WTC11 (cell line): Measurements from ENCODE around the gene CEP78. TPM values are rescaled to one million over a fixed set of nuclear protein-coding genes. Genes with fewer than 3 reads are reported as not detected.

Source experiments
- ATAC-seq: fragments of 200-7000 bp; cut with Tn5 transposase; 2 replicates; pipeline ENCODE4 v1.10.0; 2021; ENCODE audit warnings: mild to moderate bottlenecking, moderate library complexity
- Bru-seq: library from RNA; stranded (reverse); fragments of 400-500 nt; gene quantifications from one replicate; lab custom pipeline; 2021; lab: Mats Ljungman, UMichigan
- CTCF ChIA-PET: fragments of 300-600 bp; sonication (Branson Sonifier 250); formaldehyde crosslinking; loops from one replicate; lab custom pipeline; 2021; ENCODE audit warnings: antibody characterized with exemption; lab: Charles Lee
- POLR2A ChIA-PET: fragments of 350-600 bp; sonication (Branson Sonifier 250); formaldehyde crosslinking; loops from one replicate; lab custom pipeline; 2021; ENCODE audit warnings: antibody characterized with exemption; lab: Charles Lee
- DNase-seq: peaks from one replicate; pipeline ENCODE4 v3.0.0; 2021; ENCODE audit warnings: low spot score
- H3K27ac Mint-ChIP-seq: 2 replicates; pipeline ENCODE4 v1.8.0; 2021; ENCODE audit warnings: mixed read lengths
- H3K27me3 Mint-ChIP-seq: 2 replicates; pipeline ENCODE4 v1.8.0; 2021; ENCODE audit warnings: low read depth, mild to moderate bottlenecking, moderate library complexity, mixed read lengths
- H3K36me3 Mint-ChIP-seq: 2 replicates; pipeline ENCODE4 v1.8.0; 2021; ENCODE audit warnings: mixed read lengths
- H3K4me1 Mint-ChIP-seq: 2 replicates; pipeline ENCODE4 v1.8.0; 2022; ENCODE audit warnings: mixed read lengths
- H3K4me3 Mint-ChIP-seq: 2 replicates; pipeline ENCODE4 v1.8.0; 2021; ENCODE audit warnings: mild to moderate bottlenecking, moderate library complexity, mixed read lengths
- H3K9me3 Mint-ChIP-seq: 2 replicates; pipeline ENCODE4 v1.8.0; 2021; ENCODE audit warnings: mixed read lengths
- CREM ChIP-seq: sonication (generic); formaldehyde crosslinking; IDR thresholded peaks from 2 replicates; pipeline ENCODE4 v1.8.1; 2022; ENCODE audit warnings: mild to moderate bottlenecking, missing genetic modification reagents, moderate library complexity
- FOXP1 ChIP-seq: sonication (generic); formaldehyde crosslinking; IDR thresholded peaks from 2 replicates; pipeline ENCODE4 v1.8.0; 2022; ENCODE audit warnings: missing genetic modification reagents, mild to moderate bottlenecking, moderate library complexity, borderline replicate concordance
- IRF2 ChIP-seq: sonication (generic); formaldehyde crosslinking; IDR thresholded peaks from 2 replicates; pipeline ENCODE4 v1.8.0; 2022; ENCODE audit warnings: low read depth, missing genetic modification reagents, borderline replicate concordance
- NFE2L1 ChIP-seq: sonication (generic); formaldehyde crosslinking; IDR thresholded peaks from 2 replicates; pipeline ENCODE4 v1.8.1; 2023; ENCODE audit warnings: missing genetic modification reagents
- SMAD3 ChIP-seq: sonication (generic); formaldehyde crosslinking; IDR thresholded peaks from 2 replicates; pipeline ENCODE4 v1.8.0; 2022; ENCODE audit warnings: missing genetic modification reagents, mild to moderate bottlenecking, borderline replicate concordance
- SOX15 ChIP-seq: fragments of 250-450 bp; sonication (Bioruptor Pico); IDR thresholded peaks from 2 replicates; pipeline ENCODE4 v1.9.0; 2021; ENCODE audit warnings: mild to moderate bottlenecking
- ZNF396 ChIP-seq: fragments of 250-450 bp; sonication (Bioruptor Pico); IDR thresholded peaks from 2 replicates; pipeline ENCODE4 v1.8.0; 2021; ENCODE audit warnings: mild to moderate bottlenecking, moderate library complexity, borderline replicate concordance
- long read RNA-seq, 3 experiments: library from RNA in 1 of 3; library from capped mRNA in 1 of 3; library from polyadenylated mRNA in 1 of 3; unstranded in 2 of 3; stranded (forward) in 1 of 3; transcript quantifications; one replicate each; pipeline ENCODE4 v2.0.0, GENCODE V29; 2021
- total RNA-seq: library from RNA; stranded (reverse); gene quantifications from 3 replicates; pipeline ENCODE4 v1.2.3, GENCODE V29; 2021
- TF ChIP-seq, protein P1 (sequence below): sonication (generic); formaldehyde crosslinking; IDR thresholded peaks from 2 replicates; pipeline ENCODE4 v1.8.1; 2023; ENCODE audit warnings: mild to moderate bottlenecking, missing genetic modification reagents, borderline replicate concordance
- TF ChIP-seq, protein P2 (sequence below): sonication (generic); formaldehyde crosslinking; conservative IDR thresholded peaks from 2 replicates; pipeline ENCODE4 v1.8.1; 2023; ENCODE audit warnings: mild to moderate bottlenecking, low read depth, missing genetic modification reagents, moderate library complexity
- TF ChIP-seq, protein P3 (sequence below): sonication (generic); formaldehyde crosslinking; IDR thresholded peaks from 2 replicates; pipeline ENCODE4 v1.8.0; 2022; ENCODE audit warnings: mild to moderate bottlenecking, missing genetic modification reagents
- TF ChIP-seq, protein P4 (sequence below): fragments of 250-450 bp; sonication (Bioruptor Pico); IDR thresholded peaks from 2 replicates; pipeline ENCODE4 v1.9.0; 2021; ENCODE audit warnings: mild to moderate bottlenecking
- TF ChIP-seq, protein P5 (sequence below): fragments of 250-450 bp; sonication (Bioruptor Pico); IDR thresholded peaks from 2 replicates; pipeline ENCODE4 v1.8.0; 2021; ENCODE audit warnings: mild to moderate bottlenecking
- TF ChIP-seq, protein P6 (sequence below): sonication (generic); formaldehyde crosslinking; IDR thresholded peaks from 2 replicates; pipeline ENCODE4 v1.8.0; 2022; ENCODE audit warnings: mild to moderate bottlenecking, missing genetic modification reagents
- TF ChIP-seq, protein P7 (sequence below): fragments of 250-450 bp; sonication (Bioruptor Pico); IDR thresholded peaks from 2 replicates; pipeline ENCODE4 v1.9.0; 2021; ENCODE audit warnings: moderate library complexity, mild to moderate bottlenecking, inconsistent platforms, borderline replicate concordance
- TF ChIP-seq, protein P8 (sequence below): sonication (generic); formaldehyde crosslinking; IDR thresholded peaks from 2 replicates; pipeline ENCODE4 v1.8.0; 2022; ENCODE audit warnings: mild to moderate bottlenecking, missing genetic modification reagents
- TF ChIP-seq, protein P9 (sequence below): sonication (generic); formaldehyde crosslinking; IDR thresholded peaks from 2 replicates; pipeline ENCODE4 v1.8.1; 2022; ENCODE audit warnings: mild to moderate bottlenecking, missing genetic modification reagents, moderate library complexity, borderline replicate concordance

The CEP78 gene, protein sequence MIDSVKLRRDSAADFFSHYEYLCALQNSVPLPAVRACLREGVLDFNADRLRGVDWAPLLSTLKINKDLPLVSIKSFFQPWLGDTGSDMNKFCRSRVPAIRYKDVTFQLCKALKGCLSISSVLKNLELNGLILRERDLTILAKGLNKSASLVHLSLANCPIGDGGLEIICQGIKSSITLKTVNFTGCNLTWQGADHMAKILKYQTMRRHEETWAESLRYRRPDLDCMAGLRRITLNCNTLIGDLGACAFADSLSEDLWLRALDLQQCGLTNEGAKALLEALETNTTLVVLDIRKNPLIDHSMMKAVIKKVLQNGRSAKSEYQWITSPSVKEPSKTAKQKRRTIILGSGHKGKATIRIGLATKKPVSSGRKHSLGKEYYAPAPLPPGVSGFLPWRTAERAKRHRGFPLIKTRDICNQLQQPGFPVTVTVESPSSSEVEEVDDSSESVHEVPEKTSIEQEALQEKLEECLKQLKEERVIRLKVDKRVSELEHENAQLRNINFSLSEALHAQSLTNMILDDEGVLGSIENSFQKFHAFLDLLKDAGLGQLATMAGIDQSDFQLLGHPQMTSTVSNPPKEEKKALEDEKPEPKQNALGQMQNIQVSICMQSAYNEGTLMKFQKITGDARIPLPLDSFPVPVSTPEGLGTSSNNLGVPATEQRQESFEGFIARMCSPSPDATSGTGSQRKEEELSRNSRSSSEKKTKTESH
- 42.0 to 44.1 TPM (median 44.0 TPM) in 3 replicates for total RNA-seq
- percentile 84 among the genes with signal in this experiment for Bru-seq, nascent RNA
- long read RNA-seq, experiment 1, full-length matches to known transcripts = 93 of 167 reads
- long read RNA-seq, experiment 1, partial matches to known transcripts = 14 of 167 reads
- long read RNA-seq, experiment 1, other reads (novel, unspliced or antisense) = 60 of 167 reads
- long read RNA-seq, experiment 2, partial matches to known transcripts = 8 of 33 reads
- long read RNA-seq, experiment 2, other reads (novel, unspliced or antisense) = 21 of 33 reads
- long read RNA-seq, experiment 3, partial matches to known transcripts = 4 of 6 reads
- long read RNA-seq, experiment 3, other reads (novel, unspliced or antisense) = 2 of 6 reads

DNA sequence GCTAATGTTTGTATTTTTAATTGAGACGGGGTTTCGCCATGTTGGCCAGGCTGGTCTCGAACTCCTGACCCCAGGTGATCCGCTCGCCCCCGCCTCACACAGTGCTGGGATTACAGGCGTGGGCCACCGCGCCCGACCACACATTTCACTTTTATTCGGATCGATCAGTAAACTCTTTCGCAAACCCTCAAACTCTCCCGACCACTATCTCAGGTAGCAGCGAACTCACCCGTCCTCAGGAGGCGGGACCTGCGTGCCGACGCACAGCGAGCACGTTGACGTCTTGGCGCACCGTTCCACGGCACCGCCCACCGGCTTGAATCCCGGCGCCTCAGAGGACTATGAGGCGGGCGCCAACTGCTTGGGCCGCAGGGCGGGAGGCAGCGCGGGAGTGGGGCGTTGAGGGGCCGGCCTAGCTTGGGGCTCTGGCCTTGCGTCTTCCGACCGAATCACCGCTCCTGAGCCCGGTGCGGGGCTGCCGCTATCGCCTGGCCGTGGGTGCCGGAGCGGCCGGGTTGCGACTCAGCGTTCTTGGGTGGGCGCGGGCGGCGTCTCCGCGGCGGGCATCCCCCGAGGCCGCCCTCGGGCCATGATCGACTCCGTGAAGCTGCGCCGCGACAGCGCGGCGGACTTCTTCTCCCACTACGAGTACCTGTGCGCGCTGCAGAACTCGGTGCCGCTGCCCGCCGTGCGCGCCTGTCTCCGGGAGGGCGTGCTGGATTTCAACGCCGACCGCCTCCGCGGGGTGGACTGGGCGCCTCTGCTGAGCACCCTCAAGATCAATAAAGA is at the start of gene CEP78:
TSS of gene CEP78 (plus strand) at position 314 of the 789 bp plus-strand sequence. CDS start at position 590, 276 bp downstream.
- Mint-ChIP-seq H3K27ac (peak within 1 kb of the TSS; percentile 99), H3K36me3 (peaks cover 11% of the 10 kb centered on the region), H3K4me1 (peaks cover 17% of the 10 kb centered on the region), H3K27me3 (no peaks in the 10 kb centered on the region), H3K4me3 (no peak within 1 kb of the TSS; the same call in 1 of the 2 replicates), H3K9me3 (no peaks in the 10 kb centered on the region)
- ChIA-PET POLR2A (interaction anchor here (0.7 to 2.0 kb wide), 4 partner anchors 20 to 715 kb away, joined by 3 to 15 read pairs (median 6); partner anchors contain the start of gene PSAT1), CTCF (interaction anchor here (1.5 to 1.8 kb wide), 2 partner anchors 60 to 106 kb away, joined by 4 to 5 read pairs; partner anchors contain the start of gene PSAT1)
- ATAC-seq (peak; percentile 97), DNase-seq (peak; percentile 94)
- TF ChIP-seq FOXP1 (peak; percentile 76), CREM (CRISPR knock-in tag) (no peak), IRF2 (CRISPR knock-in tag) (no peak), ZNF396 (CRISPR knock-in tag) (no peak), NFE2L1 (CRISPR knock-in tag) (no peak), SMAD3 (CRISPR knock-in tag) (peak; percentile 44; the same call in 1 of the 2 replicates), SOX15 (CRISPR knock-in tag) (no peak)
- TF ChIP-seq, protein P1, sequence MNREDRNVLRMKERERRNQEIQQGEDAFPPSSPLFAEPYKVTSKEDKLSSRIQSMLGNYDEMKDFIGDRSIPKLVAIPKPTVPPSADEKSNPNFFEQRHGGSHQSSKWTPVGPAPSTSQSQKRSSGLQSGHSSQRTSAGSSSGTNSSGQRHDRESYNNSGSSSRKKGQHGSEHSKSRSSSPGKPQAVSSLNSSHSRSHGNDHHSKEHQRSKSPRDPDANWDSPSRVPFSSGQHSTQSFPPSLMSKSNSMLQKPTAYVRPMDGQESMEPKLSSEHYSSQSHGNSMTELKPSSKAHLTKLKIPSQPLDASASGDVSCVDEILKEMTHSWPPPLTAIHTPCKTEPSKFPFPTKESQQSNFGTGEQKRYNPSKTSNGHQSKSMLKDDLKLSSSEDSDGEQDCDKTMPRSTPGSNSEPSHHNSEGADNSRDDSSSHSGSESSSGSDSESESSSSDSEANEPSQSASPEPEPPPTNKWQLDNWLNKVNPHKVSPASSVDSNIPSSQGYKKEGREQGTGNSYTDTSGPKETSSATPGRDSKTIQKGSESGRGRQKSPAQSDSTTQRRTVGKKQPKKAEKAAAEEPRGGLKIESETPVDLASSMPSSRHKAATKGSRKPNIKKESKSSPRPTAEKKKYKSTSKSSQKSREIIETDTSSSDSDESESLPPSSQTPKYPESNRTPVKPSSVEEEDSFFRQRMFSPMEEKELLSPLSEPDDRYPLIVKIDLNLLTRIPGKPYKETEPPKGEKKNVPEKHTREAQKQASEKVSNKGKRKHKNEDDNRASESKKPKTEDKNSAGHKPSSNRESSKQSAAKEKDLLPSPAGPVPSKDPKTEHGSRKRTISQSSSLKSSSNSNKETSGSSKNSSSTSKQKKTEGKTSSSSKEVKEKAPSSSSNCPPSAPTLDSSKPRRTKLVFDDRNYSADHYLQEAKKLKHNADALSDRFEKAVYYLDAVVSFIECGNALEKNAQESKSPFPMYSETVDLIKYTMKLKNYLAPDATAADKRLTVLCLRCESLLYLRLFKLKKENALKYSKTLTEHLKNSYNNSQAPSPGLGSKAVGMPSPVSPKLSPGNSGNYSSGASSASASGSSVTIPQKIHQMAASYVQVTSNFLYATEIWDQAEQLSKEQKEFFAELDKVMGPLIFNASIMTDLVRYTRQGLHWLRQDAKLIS (CRISPR knock-in tag) = no peak
- TF ChIP-seq, protein P2, sequence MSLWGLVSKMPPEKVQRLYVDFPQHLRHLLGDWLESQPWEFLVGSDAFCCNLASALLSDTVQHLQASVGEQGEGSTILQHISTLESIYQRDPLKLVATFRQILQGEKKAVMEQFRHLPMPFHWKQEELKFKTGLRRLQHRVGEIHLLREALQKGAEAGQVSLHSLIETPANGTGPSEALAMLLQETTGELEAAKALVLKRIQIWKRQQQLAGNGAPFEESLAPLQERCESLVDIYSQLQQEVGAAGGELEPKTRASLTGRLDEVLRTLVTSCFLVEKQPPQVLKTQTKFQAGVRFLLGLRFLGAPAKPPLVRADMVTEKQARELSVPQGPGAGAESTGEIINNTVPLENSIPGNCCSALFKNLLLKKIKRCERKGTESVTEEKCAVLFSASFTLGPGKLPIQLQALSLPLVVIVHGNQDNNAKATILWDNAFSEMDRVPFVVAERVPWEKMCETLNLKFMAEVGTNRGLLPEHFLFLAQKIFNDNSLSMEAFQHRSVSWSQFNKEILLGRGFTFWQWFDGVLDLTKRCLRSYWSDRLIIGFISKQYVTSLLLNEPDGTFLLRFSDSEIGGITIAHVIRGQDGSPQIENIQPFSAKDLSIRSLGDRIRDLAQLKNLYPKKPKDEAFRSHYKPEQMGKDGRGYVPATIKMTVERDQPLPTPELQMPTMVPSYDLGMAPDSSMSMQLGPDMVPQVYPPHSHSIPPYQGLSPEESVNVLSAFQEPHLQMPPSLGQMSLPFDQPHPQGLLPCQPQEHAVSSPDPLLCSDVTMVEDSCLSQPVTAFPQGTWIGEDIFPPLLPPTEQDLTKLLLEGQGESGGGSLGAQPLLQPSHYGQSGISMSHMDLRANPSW (CRISPR knock-in tag) = no peak
- TF ChIP-seq, protein P3, sequence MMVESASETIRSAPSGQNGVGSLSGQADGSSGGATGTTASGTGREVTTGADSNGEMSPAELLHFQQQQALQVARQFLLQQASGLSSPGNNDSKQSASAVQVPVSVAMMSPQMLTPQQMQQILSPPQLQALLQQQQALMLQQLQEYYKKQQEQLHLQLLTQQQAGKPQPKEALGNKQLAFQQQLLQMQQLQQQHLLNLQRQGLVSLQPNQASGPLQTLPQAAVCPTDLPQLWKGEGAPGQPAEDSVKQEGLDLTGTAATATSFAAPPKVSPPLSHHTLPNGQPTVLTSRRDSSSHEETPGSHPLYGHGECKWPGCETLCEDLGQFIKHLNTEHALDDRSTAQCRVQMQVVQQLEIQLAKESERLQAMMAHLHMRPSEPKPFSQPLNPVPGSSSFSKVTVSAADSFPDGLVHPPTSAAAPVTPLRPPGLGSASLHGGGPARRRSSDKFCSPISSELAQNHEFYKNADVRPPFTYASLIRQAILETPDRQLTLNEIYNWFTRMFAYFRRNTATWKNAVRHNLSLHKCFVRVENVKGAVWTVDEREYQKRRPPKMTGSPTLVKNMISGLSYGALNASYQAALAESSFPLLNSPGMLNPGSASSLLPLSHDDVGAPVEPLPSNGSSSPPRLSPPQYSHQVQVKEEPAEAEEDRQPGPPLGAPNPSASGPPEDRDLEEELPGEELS (CRISPR knock-in tag) = peak; percentile 78
- TF ChIP-seq, protein P4, sequence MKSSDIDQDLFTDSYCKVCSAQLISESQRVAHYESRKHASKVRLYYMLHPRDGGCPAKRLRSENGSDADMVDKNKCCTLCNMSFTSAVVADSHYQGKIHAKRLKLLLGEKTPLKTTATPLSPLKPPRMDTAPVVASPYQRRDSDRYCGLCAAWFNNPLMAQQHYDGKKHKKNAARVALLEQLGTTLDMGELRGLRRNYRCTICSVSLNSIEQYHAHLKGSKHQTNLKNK = no peak
- TF ChIP-seq, protein P5, sequence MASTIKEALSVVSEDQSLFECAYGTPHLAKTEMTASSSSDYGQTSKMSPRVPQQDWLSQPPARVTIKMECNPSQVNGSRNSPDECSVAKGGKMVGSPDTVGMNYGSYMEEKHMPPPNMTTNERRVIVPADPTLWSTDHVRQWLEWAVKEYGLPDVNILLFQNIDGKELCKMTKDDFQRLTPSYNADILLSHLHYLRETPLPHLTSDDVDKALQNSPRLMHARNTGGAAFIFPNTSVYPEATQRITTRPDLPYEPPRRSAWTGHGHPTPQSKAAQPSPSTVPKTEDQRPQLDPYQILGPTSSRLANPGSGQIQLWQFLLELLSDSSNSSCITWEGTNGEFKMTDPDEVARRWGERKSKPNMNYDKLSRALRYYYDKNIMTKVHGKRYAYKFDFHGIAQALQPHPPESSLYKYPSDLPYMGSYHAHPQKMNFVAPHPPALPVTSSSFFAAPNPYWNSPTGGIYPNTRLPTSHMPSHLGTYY (CRISPR knock-in tag) = no peak
- TF ChIP-seq, protein P6, sequence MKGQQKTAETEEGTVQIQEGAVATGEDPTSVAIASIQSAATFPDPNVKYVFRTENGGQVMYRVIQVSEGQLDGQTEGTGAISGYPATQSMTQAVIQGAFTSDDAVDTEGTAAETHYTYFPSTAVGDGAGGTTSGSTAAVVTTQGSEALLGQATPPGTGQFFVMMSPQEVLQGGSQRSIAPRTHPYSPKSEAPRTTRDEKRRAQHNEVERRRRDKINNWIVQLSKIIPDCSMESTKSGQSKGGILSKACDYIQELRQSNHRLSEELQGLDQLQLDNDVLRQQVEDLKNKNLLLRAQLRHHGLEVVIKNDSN (CRISPR knock-in tag) = no peak; the same call in none of the 2 replicates
- TF ChIP-seq, protein P7, sequence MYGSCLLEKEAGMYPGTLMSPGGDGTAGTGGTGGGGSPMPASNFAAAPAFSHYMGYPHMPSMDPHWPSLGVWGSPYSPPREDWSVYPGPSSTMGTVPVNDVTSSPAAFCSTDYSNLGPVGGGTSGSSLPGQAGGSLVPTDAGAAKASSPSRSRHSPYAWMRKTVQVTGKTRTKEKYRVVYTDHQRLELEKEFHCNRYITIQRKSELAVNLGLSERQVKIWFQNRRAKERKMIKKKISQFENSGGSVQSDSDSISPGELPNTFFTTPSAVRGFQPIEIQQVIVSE = no peak
- TF ChIP-seq, protein P8, sequence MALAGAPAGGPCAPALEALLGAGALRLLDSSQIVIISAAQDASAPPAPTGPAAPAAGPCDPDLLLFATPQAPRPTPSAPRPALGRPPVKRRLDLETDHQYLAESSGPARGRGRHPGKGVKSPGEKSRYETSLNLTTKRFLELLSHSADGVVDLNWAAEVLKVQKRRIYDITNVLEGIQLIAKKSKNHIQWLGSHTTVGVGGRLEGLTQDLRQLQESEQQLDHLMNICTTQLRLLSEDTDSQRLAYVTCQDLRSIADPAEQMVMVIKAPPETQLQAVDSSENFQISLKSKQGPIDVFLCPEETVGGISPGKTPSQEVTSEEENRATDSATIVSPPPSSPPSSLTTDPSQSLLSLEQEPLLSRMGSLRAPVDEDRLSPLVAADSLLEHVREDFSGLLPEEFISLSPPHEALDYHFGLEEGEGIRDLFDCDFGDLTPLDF (CRISPR knock-in tag) = no peak; the same call in 1 of the 2 replicates
- TF ChIP-seq, protein P9, sequence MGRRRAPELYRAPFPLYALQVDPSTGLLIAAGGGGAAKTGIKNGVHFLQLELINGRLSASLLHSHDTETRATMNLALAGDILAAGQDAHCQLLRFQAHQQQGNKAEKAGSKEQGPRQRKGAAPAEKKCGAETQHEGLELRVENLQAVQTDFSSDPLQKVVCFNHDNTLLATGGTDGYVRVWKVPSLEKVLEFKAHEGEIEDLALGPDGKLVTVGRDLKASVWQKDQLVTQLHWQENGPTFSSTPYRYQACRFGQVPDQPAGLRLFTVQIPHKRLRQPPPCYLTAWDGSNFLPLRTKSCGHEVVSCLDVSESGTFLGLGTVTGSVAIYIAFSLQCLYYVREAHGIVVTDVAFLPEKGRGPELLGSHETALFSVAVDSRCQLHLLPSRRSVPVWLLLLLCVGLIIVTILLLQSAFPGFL (CRISPR knock-in tag) = no peak
